ENCODE measurements around the gene CFAP47.
"Not testable (repeated sequence)": the region's sequence is repeated elsewhere in the genome, so short reads cannot be mapped to it uniquely, and the experiment has no call there.

The CFAP47 gene

GRCh38 chrX:35890699-35891098, 28.8 kb upstream of the CFAP47 start:
- Histone ChIP-seq H3K36me3 (ENCODE audit: low read length) (no peaks in the 10 kb centered on the region), H3K27ac (ENCODE audit: low read depth, low read length) (no peak overlapping the region), H3K4me2 (ENCODE audit: low read depth, low read length, poor library complexity, severe bottlenecking) (peak overlapping the region; percentile 17), H2AFZ (ENCODE audit: low read depth, low read length, severe bottlenecking) (peak overlapping the region; percentile 64), H3K79me2 (ENCODE audit: insufficient read depth, low read length) (no peaks in the 10 kb centered on the region), H3K9ac (ENCODE audit: low read length) (no peak overlapping the region), H4K20me1 (ENCODE audit: low read depth, low read length) (no peaks in the 10 kb centered on the region), H3K9me2 (replicated peaks; ENCODE audit: insufficient read depth, low read length) (no peaks in the 10 kb centered on the region), H3F3A (ENCODE audit: insufficient read depth) (no peaks in the 10 kb centered on the region), H3K9me3 (ENCODE audit: insufficient read depth, low read length) (no peaks in the 10 kb centered on the region), H3K27me3 (ENCODE audit: low read length) (no peaks in the 10 kb centered on the region), H3K4me3 (ENCODE audit: insufficient read depth, low read length, poor library complexity, severe bottlenecking) (no peak overlapping the region)
- no peak for TF ChIP-seq EZH2phosphoT487 (conservative IDR thresholded peaks at IDR 0.05; ENCODE audit: low read length)
- TF ChIP-seq CTCF (IDR thresholded peaks at IDR 0.05; ENCODE audit: insufficient read depth, low read length, poor library complexity, severe bottlenecking) = peak; percentile 39

- H3K27me3 ChIP-seq (ENCODE audit: low read length); H3K79me2 ChIP-seq (ENCODE audit: insufficient read depth, low read length): not testable (repeated sequence)
Measured at GRCh38 chrX:35986816-35987215, 67.3 kb downstream of the CFAP47 start.

GRCh38 chrX:36007207-36007606, 87.7 kb downstream of the CFAP47 start:
- Histone ChIP-seq H3K27ac (ENCODE audit: low read depth, low read length) (no peak overlapping the region), H3K9me2 (replicated peaks; ENCODE audit: insufficient read depth, low read length) (no peaks in the 10 kb centered on the region), H3K79me2 (ENCODE audit: insufficient read depth, low read length) (no peaks in the 10 kb centered on the region), H3K4me2 (ENCODE audit: low read depth, low read length, poor library complexity, severe bottlenecking) (no peak overlapping the region), H3K9ac (ENCODE audit: low read length) (no peak overlapping the region), H3K36me3 (ENCODE audit: low read length) (no peaks in the 10 kb centered on the region), H3K9me3 (ENCODE audit: insufficient read depth, low read length) (no peaks in the 10 kb centered on the region), H3K27me3 (ENCODE audit: low read length) (no peaks in the 10 kb centered on the region), H4K20me1 (ENCODE audit: low read depth, low read length) (no peaks in the 10 kb centered on the region), H3F3A (ENCODE audit: insufficient read depth) (no peaks in the 10 kb centered on the region), H3K4me3 (ENCODE audit: insufficient read depth, low read length, poor library complexity, severe bottlenecking) (no peak overlapping the region), H2AFZ (ENCODE audit: low read depth, low read length, severe bottlenecking) (no peak overlapping the region)
- TF ChIP-seq CTCF (IDR thresholded peaks at IDR 0.05; ENCODE audit: insufficient read depth, low read length, poor library complexity, severe bottlenecking) (no peak), EZH2phosphoT487 (conservative IDR thresholded peaks at IDR 0.05; ENCODE audit: low read length) (no peak)

More at GRCh38 chrX:35986816-35987215, 67.3 kb downstream of the CFAP47 start:
- not testable (repeated sequence) for H3K4me3 ChIP-seq (ENCODE audit: insufficient read depth, low read length, poor library complexity, severe bottlenecking); H2AFZ ChIP-seq (ENCODE audit: low read depth, low read length, severe bottlenecking); H4K20me1 ChIP-seq (ENCODE audit: low read depth, low read length); H3K9me3 ChIP-seq (ENCODE audit: insufficient read depth, low read length); H3K27ac ChIP-seq (ENCODE audit: low read depth, low read length); H3K9me2 ChIP-seq (replicated peaks; ENCODE audit: insufficient read depth, low read length); H3K4me2 ChIP-seq (ENCODE audit: low read depth, low read length, poor library complexity, severe bottlenecking); H3K9ac ChIP-seq (ENCODE audit: low read length); H3K36me3 ChIP-seq (ENCODE audit: low read length); H3F3A ChIP-seq (ENCODE audit: insufficient read depth)

GRCh38 chrX:36019125-36019524, 99.6 kb downstream of the CFAP47 start:
- H3K27ac ChIP-seq (ENCODE audit: low read depth, low read length) = no peak overlapping the region
- H3K36me3 ChIP-seq (ENCODE audit: low read length) = no peaks in the 10 kb centered on the region
- H3K9me3 ChIP-seq (ENCODE audit: insufficient read depth, low read length) = no peaks in the 10 kb centered on the region
- no peak overlapping the region for H2AFZ ChIP-seq (ENCODE audit: low read depth, low read length, severe bottlenecking)
- no peaks in the 10 kb centered on the region for H3F3A ChIP-seq (ENCODE audit: insufficient read depth)
- H3K4me2 ChIP-seq (ENCODE audit: low read depth, low read length, poor library complexity, severe bottlenecking) = no peak overlapping the region
- TF ChIP-seq EZH2phosphoT487 (conservative IDR thresholded peaks at IDR 0.05; ENCODE audit: low read length) = no peak
- TF ChIP-seq CTCF (IDR thresholded peaks at IDR 0.05; ENCODE audit: insufficient read depth, low read length, poor library complexity, severe bottlenecking) = no peak
- H4K20me1 ChIP-seq (ENCODE audit: low read depth, low read length) = no peaks in the 10 kb centered on the region
- no peaks in the 10 kb centered on the region for H3K79me2 ChIP-seq (ENCODE audit: insufficient read depth, low read length)
- no peaks in the 10 kb centered on the region for H3K27me3 ChIP-seq (ENCODE audit: low read length)
- H3K4me3 ChIP-seq (ENCODE audit: insufficient read depth, low read length, poor library complexity, severe bottlenecking) = no peak overlapping the region
- no peak overlapping the region for H3K9ac ChIP-seq (ENCODE audit: low read length)
- no peaks in the 10 kb centered on the region for H3K9me2 ChIP-seq (replicated peaks; ENCODE audit: insufficient read depth, low read length)

All from SU-DHL-6 (cell line).